Right cardiac atrium (tissue), 5 donors: ENCODE data around the gene CAMK2B. TPM values are rescaled to one million over a fixed set of nuclear protein-coding genes. Genes with fewer than 3 reads are reported as not detected.

Experiments used
- ATAC-seq, 2 donors: fragments of 200-7000 bp; cut with Tn5 transposase; one replicate each; pipeline versions ENCODE4 v1.8.0 to v1.9.1; 2020; ENCODE audit warnings: moderate library complexity in 2 of 2, mild to moderate bottlenecking in 1 of 2
- DNase-seq, 3 donors: peaks; one replicate each; pipeline ENCODE4 v3.0.0-alpha.2; 2020
- H3K27ac ChIP-seq: one replicate; pipeline ENCODE4 v1.5.1; 2013; ENCODE audit warnings: mild to moderate bottlenecking, low read length, control low read depth, moderate library complexity
- H3K27me3 ChIP-seq: one replicate; pipeline ENCODE4 v1.6.1; 2013; ENCODE audit not compliant: control insufficient read depth, insufficient read depth
- H3K4me1 ChIP-seq: one replicate; pipeline ENCODE4 v1.6.1; 2013; ENCODE audit warnings: low read length; ENCODE audit not compliant: control insufficient read depth, insufficient read depth
- H3K4me3 ChIP-seq: one replicate; pipeline ENCODE4 v1.5.1; 2013; ENCODE audit warnings: low read length, control low read depth
- H3K9me3 ChIP-seq: one replicate; pipeline ENCODE4 v1.6.1; 2013; ENCODE audit warnings: low read length; ENCODE audit not compliant: control insufficient read depth
- WGBS: extraction: QIAGEN DNeasy Blood & Tissue Kit; methylation state at CpG from one replicate; pipeline ENCODE4 v1.1.7; 2013; 5-methylcytosine and 5-hydroxymethylcytosine counted together
- intact Hi-C, 4 donors: fragments of 100-400 bp; cut with DNase I; formaldehyde crosslinking; loops; one replicate each; pipeline versions ENCODE4 v1.11.0 to v1.14.0; 2022 to 2023
- polyA plus RNA-seq: library from polyadenylated mRNA; stranded (reverse); fragments of 200-250 nt; gene quantifications from one replicate; pipeline ENCODE4 v1.2.3, GENCODE V29; 2013
- total RNA-seq, 4 donors: library from RNA; stranded (reverse); fragmentation: NEBNext Ultra II Directional; extraction: Animal tissue kit (Norgen Biotek cat#: 25700); gene quantifications; one replicate each; pipeline ENCODE4 v1.2.1, GENCODE V29; 2021
- donor health status: healthy with polysubstance abuse.
- donor health status: DM: no; HTN: yes; CAD: no.
- donor health status: DM: no; HTN: no; CAD: no.
- donor health status: DM: no; HTN: yes; CAD: no; lungs with severe emphysema.
- donor health status: DM: yes; HTN: yes; CAD: no.

Gene CAMK2B
- total and polyA plus RNA-seq, 5 donors: 79.7 to 134 (median 105) TPM

- 79% methylated on average over 18 of the region's 18 CpGs for WGBS
- no peak overlapping the region for H3K4me3 ChIP-seq
- DNase-seq: peak in 2 of 3 donors; percentile 46 to 74
These were observed 16.7 kb downstream of the CAMK2B start for GRCh38 chr7:44308596-44309270.

DNA sequence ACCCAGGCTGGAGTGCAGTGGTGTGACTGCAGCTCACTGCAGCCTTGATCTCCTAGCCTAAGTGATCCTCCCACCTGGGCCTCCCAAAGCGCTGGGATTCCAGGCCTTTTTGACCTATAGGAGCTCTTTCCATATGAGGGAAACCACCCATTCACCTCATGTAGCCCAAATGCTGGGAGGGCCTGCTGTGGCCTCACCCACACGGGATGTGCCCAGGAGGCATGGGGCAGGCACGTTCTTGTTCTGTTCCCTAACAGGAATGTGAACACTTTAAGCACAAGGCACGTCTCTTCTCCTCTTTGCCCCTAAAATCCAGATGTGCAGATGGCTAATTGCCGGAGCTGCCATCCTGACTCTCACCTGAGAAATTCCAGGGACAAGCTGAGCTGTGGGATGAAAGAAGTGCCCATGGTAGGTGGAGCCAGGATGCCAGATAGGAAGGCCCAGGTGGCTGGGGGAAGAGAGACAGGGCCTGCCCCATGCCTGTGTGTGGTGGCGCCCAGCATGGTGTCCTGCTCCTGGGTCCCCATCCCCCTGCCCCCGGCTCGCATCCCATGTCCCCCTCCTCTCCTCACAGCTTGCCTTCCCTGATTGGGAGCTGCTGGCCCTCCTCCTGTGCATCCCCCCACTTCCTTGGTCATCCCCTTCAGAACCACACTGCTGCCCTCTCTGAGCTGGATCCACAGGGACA, 17.3 kb downstream of the CAMK2B start:
- ATAC-seq (no peak), DNase-seq (peak in 2 of 3 donors; percentile 2 to 48)
- H3K4me1 ChIP-seq: peaks cover 2% of the 10 kb centered on the region
- H3K27me3 ChIP-seq: no peaks in the 10 kb centered on the region
- peak overlapping the region; percentile 82 for H3K27ac ChIP-seq
- no peak overlapping the region for H3K4me3 ChIP-seq
- intact Hi-C loops: loop anchor here in 1 of 4 donors (5.0 kb wide), 1 partner anchor 66 kb away; no protein-coding TSS in a partner anchor
- WGBS: 83% methylated on average over 8 of the region's 8 CpGs
- no peaks in the 10 kb centered on the region for H3K9me3 ChIP-seq

More at GRCh38 chr7:44308596-44309270, 16.7 kb downstream of the CAMK2B start:
- Histone ChIP-seq H3K4me1 (peaks cover 4% of the 10 kb centered on the region), H3K27me3 (no peaks in the 10 kb centered on the region), H3K9me3 (no peaks in the 10 kb centered on the region), H3K27ac (peak overlapping the region; percentile 82)
- intact Hi-C loops: loop anchor here in 1 of 4 donors (5.0 kb wide), 1 partner anchor 66 kb away; no protein-coding TSS in a partner anchor
- peak; percentile 42 to 54 for ATAC-seq

DNA sequence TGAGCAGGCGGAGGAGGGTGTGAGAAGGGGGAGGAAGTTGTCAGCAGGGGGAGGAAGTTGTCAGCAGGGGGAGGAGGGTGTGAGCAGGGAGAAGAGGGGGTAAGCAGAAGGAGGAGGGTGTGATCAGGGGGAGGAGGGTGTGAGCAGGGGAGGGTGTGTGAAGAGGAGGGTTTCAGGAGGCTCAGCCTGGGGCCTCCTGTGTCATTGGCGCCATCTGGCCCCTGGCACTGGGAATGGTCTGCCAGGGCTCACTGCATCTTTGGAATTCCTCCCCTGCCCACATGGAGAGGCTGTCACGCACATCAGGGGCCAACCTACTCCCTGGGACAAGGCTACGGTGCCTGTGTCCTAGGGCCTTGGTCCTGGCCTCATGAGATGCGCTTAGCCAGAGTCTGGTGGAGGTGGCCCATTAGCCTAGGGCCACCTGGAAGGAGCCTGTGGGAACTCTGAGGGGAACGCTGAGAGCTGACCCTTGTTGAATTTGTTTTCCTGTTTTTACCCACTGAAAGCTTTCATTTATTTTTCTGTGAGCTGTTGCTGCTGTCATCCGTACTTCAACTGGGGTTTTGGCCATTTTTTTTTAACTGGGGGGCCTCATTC, 18.0 kb downstream of the CAMK2B start:
- intact Hi-C loops: loop anchor here in 1 of 4 donors (5.0 kb wide), 1 partner anchor 65 kb away; no protein-coding TSS in a partner anchor
- Histone ChIP-seq H3K4me3 (no peak overlapping the region), H3K27me3 (no peaks in the 10 kb centered on the region), H3K4me1 (no peaks in the 10 kb centered on the region), H3K27ac (peak overlapping the region; percentile 82), H3K9me3 (no peaks in the 10 kb centered on the region)
- WGBS: 78% methylated on average over 7 of the region's 7 CpGs
- DNase-seq (peak in 2 of 3 donors; percentile 69 to 83), ATAC-seq (peak; percentile 62 to 65)

DNA sequence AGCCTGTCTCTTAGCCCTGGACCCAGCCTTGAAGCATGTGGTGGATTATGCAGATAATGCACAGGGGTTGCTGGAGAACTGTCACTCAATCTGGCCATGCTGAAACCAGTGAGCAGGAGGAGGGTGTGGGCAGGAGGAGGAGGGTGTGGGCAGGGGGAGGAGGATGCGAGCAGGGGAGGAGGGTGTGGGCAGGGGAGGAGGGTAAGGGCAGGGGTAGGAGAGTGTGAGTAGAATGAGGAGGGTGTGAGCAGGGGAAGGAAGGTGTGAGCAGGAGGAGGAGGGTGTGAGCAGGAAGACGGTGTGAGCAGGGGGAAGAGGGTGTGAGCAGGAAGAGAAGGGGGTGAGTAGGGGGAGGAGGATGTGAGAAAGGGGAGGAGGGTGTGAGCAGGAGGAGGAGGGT, 18.8 kb downstream of the CAMK2B start:
- intact Hi-C loops: loop anchor here in 1 of 4 donors (5.0 kb wide), 1 partner anchor 64 kb away; no protein-coding TSS in a partner anchor
- no peak overlapping the region for H3K4me3 ChIP-seq
- H3K4me1 ChIP-seq: no peaks in the 10 kb centered on the region
- no peaks in the 10 kb centered on the region for H3K27me3 ChIP-seq
- peak overlapping the region; percentile 5 for H3K27ac ChIP-seq
- DNase-seq (peak in 2 of 3 donors; percentile 12 to 39), ATAC-seq (no peak)
- 62% methylated on average over 2 of the region's 2 CpGs for WGBS
- H3K9me3 ChIP-seq: no peaks in the 10 kb centered on the region

GRCh38 chr7:44305564-44306507, 19.6 kb downstream of the CAMK2B start:
- ATAC-seq: no peak
- no peaks in the 10 kb centered on the region for H3K4me1 ChIP-seq
- DNase-seq: peak in 2 of 3 donors; percentile 22 to 34
- peak overlapping the region; percentile 54 for H3K27ac ChIP-seq
- 74% methylated on average over 12 of the region's 12 CpGs for WGBS
- H3K9me3 ChIP-seq: no peaks in the 10 kb centered on the region
- intact Hi-C loops: loop anchor here in 1 of 4 donors (5.0 kb wide), 1 partner anchor 64 kb away; no protein-coding TSS in a partner anchor
- no peaks in the 10 kb centered on the region for H3K27me3 ChIP-seq
- no peak overlapping the region for H3K4me3 ChIP-seq

DNA sequence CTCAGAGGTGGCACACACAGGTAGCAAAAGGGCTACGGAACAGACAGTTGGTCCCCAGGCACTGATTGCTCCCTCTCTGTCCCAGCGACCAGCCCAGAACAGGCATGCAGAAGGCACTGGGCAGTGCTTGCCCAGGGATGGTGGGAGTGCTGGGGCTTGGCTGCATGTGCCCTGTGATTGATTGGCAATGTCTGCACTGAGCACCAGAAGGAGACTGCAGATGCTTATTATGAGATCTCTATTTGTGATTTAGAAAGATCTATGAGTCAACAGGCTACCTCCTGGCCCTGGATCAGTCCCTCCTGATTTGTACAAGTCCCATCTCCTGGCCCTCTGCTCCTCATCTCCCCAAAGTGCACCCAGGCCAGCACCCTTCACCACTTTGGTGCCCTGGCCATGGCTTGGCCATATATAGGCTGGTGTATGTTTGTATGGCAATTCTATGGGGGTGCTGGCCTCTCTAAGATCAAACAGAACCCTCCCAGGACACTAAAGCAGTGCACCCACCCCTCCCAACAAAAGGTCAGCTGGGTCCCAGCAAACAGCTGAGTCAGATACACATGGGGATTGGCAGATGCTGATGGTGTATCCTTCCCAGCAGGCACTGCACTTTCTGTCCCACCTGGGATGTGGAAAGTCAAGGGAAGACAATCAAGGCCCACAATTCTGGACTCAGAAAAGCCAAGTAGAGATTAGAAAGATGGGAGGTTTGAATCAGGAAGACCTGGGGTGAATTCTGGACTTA, 30.9 kb downstream of the CAMK2B start:
- H3K4me1 ChIP-seq: peaks cover 19% of the 10 kb centered on the region
- H3K4me3 ChIP-seq: no peak overlapping the region
- WGBS: 92% methylated on average over 2 of the region's 2 CpGs
- intact Hi-C loops: loop anchor here in 1 of 4 donors (5.0 kb wide), 1 partner anchor 37 kb away; no protein-coding TSS in a partner anchor
- H3K27ac ChIP-seq: no peak overlapping the region
- ATAC-seq (no peak), DNase-seq (peak in 1 of 3 donors; percentile 2)
- no peaks in the 10 kb centered on the region for H3K9me3 ChIP-seq
- H3K27me3 ChIP-seq: no peaks in the 10 kb centered on the region

DNA sequence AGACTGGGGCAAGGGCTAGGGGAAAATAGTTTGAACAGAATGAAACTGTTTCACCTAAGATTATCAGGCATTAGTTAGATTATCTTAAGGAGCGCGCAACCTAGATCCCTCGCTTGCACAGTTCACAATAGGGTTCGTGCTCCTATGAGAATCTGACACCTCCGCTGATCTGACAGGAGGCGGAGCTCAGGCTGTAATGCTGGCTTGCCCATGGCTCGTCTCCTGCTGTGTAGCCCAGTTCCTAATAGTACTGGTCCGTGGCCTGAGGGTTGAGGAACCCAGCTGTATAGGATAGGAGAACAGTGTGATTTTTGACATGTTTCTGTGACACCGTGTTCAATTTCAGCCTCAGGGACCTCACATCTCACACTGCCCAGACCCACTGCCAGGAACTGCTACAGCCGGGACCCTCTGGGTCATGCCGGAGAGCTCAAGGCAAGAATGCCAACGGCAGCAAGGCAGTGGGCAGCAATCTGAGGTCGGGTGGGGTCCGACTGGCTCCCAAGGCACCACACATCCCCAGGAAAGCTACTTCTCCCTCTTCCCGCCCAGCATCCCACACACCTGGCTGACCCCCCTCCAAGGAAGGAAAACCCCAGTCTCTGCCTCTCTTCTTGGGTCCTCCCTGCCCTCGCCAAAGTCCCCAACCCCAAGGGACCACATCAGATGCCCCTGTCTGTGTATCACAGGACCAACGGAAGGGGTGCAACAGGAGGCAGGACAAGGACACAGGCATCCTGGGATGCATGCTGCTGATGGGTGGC, 31.7 kb downstream of the CAMK2B start:
- WGBS: 55% methylated on average over 17 of the region's 17 CpGs
- peak; percentile 14 to 23 for ATAC-seq
- no peaks in the 10 kb centered on the region for H3K9me3 ChIP-seq
- peak overlapping the region; percentile 55 for H3K27ac ChIP-seq
- intact Hi-C loops: loop anchor here in 1 of 4 donors (5.0 kb wide), 1 partner anchor 36 kb away; no protein-coding TSS in a partner anchor
- H3K4me1 ChIP-seq: peaks cover 26% of the 10 kb centered on the region
- no peak overlapping the region for H3K4me3 ChIP-seq
- H3K27me3 ChIP-seq: no peaks in the 10 kb centered on the region
- peak in 2 of 3 donors; percentile 62 for DNase-seq

- H3K9me3 ChIP-seq: no peaks in the 10 kb centered on the region
- intact Hi-C loops: loop anchor here in 1 of 4 donors (5.0 kb wide), 1 partner anchor 36 kb away; no protein-coding TSS in a partner anchor
- no peaks in the 10 kb centered on the region for H3K27me3 ChIP-seq
- peaks cover 26% of the 10 kb centered on the region for H3K4me1 ChIP-seq
- WGBS: 75% methylated on average over 13 of the region's 13 CpGs
- DNase-seq: peak in 1 of 3 donors; percentile 37
- no peak overlapping the region for H3K27ac ChIP-seq
- H3K4me3 ChIP-seq: no peak overlapping the region
- no peak for ATAC-seq
These were observed 32.4 kb downstream of the CAMK2B start for GRCh38 chr7:44292876-44293560.
